Measurements from ENCODE around the gene MARK3.

The MARK3 gene

GRCh38 chr14:103367995-103368394, 17.2 kb upstream of the MARK3 start:
- no peak for DNase-seq

- DNase-seq, result no peak
These were observed 15.1 kb upstream of the MARK3 start for GRCh38 chr14:103370087-103370486.

- no peak for DNase-seq
These were observed 13.2 kb upstream of the MARK3 start for GRCh38 chr14:103372017-103372416.

- no peak for DNase-seq
These were observed 12.5 kb upstream of the MARK3 start for GRCh38 chr14:103372552-103373304.

GRCh38 chr14:103374121-103374520, 11.1 kb upstream of the MARK3 start:
- no peak for DNase-seq

- DNase-seq, result no peak
These were observed 7.6 kb upstream of the MARK3 start for GRCh38 chr14:103377522-103378037.

- no peak for DNase-seq
These were observed 7.0 kb upstream of the MARK3 start for GRCh38 chr14:103378038-103378854.

GRCh38 chr14:103380719-103381377, 4.4 kb upstream of the MARK3 start:
- no peak for DNase-seq

- DNase-seq, result no peak
These were observed 2.8 kb upstream of the MARK3 start for GRCh38 chr14:103382376-103382775.

- DNase-seq, result no peak
These were observed 614 bp upstream of the MARK3 start for GRCh38 chr14:103384450-103385151.

- DNase-seq, result no peak
These were observed 906 bp downstream of the MARK3 start for GRCh38 chr14:103385929-103386712.

- DNase-seq, result no peak
These were observed 1.6 kb downstream of the MARK3 start for GRCh38 chr14:103386713-103387329.

GRCh38 chr14:103388664-103389063, 3.4 kb downstream of the MARK3 start:
- DNase-seq, result no peak

- DNase-seq, result no peak
These were observed 5.4 kb downstream of the MARK3 start for GRCh38 chr14:103390605-103391004.

GRCh38 chr14:103391048-103391447, 5.8 kb downstream of the MARK3 start:
- no peak for DNase-seq

- no peak for DNase-seq
These were observed 6.9 kb downstream of the MARK3 start for GRCh38 chr14:103392106-103392505.

- no peak for DNase-seq
These were observed 7.4 kb downstream of the MARK3 start for GRCh38 chr14:103392572-103392971.

- no peak for DNase-seq
These were observed 7.9 kb downstream of the MARK3 start for GRCh38 chr14:103393070-103393469.

GRCh38 chr14:103393676-103394626, 8.7 kb downstream of the MARK3 start:
- no peak for DNase-seq

GRCh38 chr14:103395244-103395643, 10.0 kb downstream of the MARK3 start:
- DNase-seq, result no peak
